Renal cortex interstitium (tissue), 15 donors: ENCODE measurements around the gene TAF6L. TPM values are rescaled to one million over a fixed set of nuclear protein-coding genes. Genes with fewer than 3 reads are reported as not detected.
"Not testable (repeated sequence)": the region's sequence is repeated elsewhere in the genome, so short reads cannot be mapped to it uniquely, and the experiment has no call there.

Experiments
- DNase-seq, 11 donors: peaks; one replicate each; pipeline ENCODE4 v3.0.0-alpha.2; 2013; ENCODE audit warnings: low read depth in 9 of 11, low spot score in 4 of 11; ENCODE audit errors: extremely low read depth in 1 of 11
- long read RNA-seq, 16 experiments: transcript quantifications; one replicate each; lab custom pipeline, GENCODE V29; 2026
- polyA plus RNA-seq, 3 donors: library from polyadenylated mRNA; unstranded; fragments of 120-200 nt; gene quantifications; one replicate each; pipeline ENCODE4 v1.2.1, GENCODE V29; 2013; ENCODE audit not compliant: insufficient read length in 3 of 3

Gene TAF6L, protein sequence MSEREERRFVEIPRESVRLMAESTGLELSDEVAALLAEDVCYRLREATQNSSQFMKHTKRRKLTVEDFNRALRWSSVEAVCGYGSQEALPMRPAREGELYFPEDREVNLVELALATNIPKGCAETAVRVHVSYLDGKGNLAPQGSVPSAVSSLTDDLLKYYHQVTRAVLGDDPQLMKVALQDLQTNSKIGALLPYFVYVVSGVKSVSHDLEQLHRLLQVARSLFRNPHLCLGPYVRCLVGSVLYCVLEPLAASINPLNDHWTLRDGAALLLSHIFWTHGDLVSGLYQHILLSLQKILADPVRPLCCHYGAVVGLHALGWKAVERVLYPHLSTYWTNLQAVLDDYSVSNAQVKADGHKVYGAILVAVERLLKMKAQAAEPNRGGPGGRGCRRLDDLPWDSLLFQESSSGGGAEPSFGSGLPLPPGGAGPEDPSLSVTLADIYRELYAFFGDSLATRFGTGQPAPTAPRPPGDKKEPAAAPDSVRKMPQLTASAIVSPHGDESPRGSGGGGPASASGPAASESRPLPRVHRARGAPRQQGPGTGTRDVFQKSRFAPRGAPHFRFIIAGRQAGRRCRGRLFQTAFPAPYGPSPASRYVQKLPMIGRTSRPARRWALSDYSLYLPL
- polyA plus RNA-seq: 10 to 100 TPM; 27.1 to 38.7 (median 33.1) TPM
- long read RNA-seq, donor 1, partial matches to known transcripts: 0 of 5 reads
- long read RNA-seq, donor 1, other reads (novel, unspliced or antisense): 0 of 5 reads
- long read RNA-seq, donor 2, partial matches to known transcripts: 0 of 8 reads
- long read RNA-seq, donor 2, other reads (novel, unspliced or antisense): 6 of 8 reads
- long read RNA-seq, donor 3, partial matches to known transcripts: 47 of 139 reads
- long read RNA-seq, donor 3, other reads (novel, unspliced or antisense): 88 of 139 reads
- long read RNA-seq, donor 4, transcript TAF6L-201 (11 exons, 2,116 nt): major isoform, 6 of 130 reads
- long read RNA-seq, donor 4, partial matches to known transcripts: 59 of 130 reads
- long read RNA-seq, donor 4, other reads (novel, unspliced or antisense): 64 of 130 reads
- long read RNA-seq, donor 5: 0 reads
- long read RNA-seq, donor 6, partial matches to known transcripts: 15 of 19 reads
- long read RNA-seq, donor 6, other reads (novel, unspliced or antisense): 0 of 19 reads
- long read RNA-seq, donor 7, partial matches to known transcripts: 6 of 8 reads
- long read RNA-seq, donor 7, other reads (novel, unspliced or antisense): 0 of 8 reads
- long read RNA-seq, donor 8, transcript TAF6L-201 (11 exons, 2,116 nt): major isoform, 6 of 152 reads
- long read RNA-seq, donor 8, partial matches to known transcripts: 43 of 152 reads
- long read RNA-seq, donor 8, other reads (novel, unspliced or antisense): 100 of 152 reads
- long read RNA-seq, donor 9, transcript TAF6L-201 (11 exons, 2,116 nt): major isoform, 6 of 7 reads
- long read RNA-seq, donor 9, partial matches to known transcripts: 0 of 7 reads
- long read RNA-seq, donor 9, other reads (novel, unspliced or antisense): 0 of 7 reads
- long read RNA-seq, donor 10, partial matches to known transcripts: 5 of 7 reads
- long read RNA-seq, donor 10, other reads (novel, unspliced or antisense): 0 of 7 reads
- long read RNA-seq, donor 11, partial matches to known transcripts: 32 of 106 reads
- long read RNA-seq, donor 11, other reads (novel, unspliced or antisense): 72 of 106 reads
- long read RNA-seq, donor 12, partial matches to known transcripts: 20 of 22 reads
- long read RNA-seq, donor 12, other reads (novel, unspliced or antisense): 0 of 22 reads
- long read RNA-seq, donor 13: 0 reads
- long read RNA-seq, donor 14, partial matches to known transcripts: 98 of 100 reads
- long read RNA-seq, donor 14, other reads (novel, unspliced or antisense): 0 of 100 reads
- long read RNA-seq, donor 15: 0 reads
- long read RNA-seq, donor 16, transcript TAF6L-201 (11 exons, 2,116 nt): major isoform, 14 of 326 reads
- long read RNA-seq, donor 16, partial matches to known transcripts: 151 of 326 reads
- long read RNA-seq, donor 16, other reads (novel, unspliced or antisense): 157 of 326 reads

DNA sequence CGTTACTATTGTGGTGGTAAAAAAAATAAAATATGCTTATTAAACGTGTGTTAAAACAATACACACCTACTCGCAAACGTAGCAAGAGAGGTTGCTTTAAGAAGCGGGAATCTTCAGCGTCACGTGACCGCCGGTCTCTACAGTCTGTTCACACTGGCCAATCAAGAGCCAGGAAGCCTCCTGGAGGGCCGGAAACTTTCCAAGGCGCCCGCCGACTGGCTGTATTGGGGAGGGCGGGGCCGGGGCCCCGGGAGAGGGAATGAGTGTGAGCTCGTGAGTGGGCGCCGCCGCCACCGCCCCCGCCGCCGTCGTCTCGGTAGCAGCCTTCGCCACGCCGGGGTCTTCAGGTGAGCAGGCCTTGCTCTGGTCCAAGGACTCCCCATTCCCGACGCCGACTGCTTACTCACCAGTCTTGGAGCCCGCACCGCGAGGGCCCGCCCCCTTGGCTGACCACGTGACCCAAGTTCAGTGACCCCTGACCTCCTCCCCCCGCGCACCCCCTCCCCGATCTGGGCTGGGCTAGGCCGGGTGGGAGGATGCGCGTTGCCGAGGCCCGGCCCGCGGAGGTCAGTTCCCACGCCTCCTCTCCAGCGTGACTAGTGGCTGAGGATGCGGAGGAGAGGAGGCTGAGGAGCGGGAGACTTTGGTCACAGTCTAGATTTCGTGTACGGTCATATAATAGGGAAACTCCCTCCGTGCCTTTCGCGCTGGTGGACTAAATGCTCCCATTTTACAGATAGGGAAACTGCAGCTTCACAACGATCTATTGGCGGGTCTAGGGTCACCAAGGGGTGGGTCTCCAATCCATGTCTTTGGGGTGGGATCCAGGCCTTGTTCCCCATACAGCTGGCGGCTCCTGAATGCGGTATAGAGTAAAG, at the start of gene TAF6L:
TSS of gene TAF6L (plus strand) at position 253 of the 878 bp plus-strand sequence. CDS start 4,388 bp downstream, outside the sequence.
- DNase-seq: peak; percentile 87 to 98 (median 94)

DNA sequence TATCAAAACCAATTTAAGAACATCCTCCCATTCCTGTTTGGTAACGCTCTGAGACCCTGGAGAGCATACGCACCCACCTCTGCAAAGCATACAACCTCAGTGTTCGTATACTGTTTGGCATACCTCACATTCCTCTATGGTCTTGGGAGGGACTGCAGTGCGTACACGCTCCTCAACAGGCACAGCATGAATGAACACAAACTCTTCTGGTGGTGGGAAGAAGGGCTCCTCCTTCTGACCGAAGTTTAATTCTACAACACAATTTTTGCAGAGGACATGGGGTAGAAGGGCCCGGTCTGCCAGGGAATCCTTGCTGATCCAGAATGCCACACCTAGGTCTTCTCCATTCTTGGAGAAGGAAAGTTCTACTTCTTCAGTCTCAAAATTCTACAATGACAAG, 49.2 kb upstream of the TAF6L start:
- DNase-seq: no peak

DNA sequence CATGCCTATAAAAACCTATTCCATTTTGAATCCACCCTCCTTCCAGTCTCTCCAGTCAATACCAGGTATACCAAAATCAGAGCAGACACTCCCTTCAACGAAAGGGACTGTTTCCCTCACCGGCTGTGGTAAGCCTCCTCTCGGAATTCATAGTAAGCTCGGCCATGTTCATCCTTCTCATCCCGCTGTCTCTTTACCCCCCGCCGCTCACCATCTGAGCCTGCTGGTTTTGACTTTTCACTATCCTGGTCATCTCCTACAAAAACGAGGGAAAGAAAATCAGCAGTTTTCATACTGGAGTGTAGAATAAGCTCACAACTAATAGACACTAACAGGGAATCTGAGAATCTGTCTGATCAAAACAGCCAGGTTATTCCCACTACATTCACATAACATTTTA, 47.0 kb upstream of the TAF6L start:
- DNase-seq: no peak

DNA sequence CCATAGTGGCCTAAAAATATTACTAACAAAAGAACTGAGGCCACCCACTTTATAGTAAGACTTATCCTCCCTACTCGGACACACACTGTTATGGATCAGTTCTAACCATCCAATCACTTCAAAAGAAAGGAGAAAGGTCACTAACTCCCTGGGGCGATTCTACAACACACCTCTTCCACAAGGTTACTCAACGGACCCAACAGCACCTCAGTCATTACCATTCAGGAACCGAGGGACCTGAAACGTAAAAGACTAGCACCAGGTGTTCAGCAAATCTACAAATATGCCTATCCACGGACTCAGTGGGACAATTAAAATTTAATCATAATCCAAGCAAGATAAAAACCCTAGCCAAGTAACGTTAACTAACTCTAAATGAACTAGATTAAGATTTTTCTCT, 45.5 kb upstream of the TAF6L start:
- no peak for DNase-seq

DNA sequence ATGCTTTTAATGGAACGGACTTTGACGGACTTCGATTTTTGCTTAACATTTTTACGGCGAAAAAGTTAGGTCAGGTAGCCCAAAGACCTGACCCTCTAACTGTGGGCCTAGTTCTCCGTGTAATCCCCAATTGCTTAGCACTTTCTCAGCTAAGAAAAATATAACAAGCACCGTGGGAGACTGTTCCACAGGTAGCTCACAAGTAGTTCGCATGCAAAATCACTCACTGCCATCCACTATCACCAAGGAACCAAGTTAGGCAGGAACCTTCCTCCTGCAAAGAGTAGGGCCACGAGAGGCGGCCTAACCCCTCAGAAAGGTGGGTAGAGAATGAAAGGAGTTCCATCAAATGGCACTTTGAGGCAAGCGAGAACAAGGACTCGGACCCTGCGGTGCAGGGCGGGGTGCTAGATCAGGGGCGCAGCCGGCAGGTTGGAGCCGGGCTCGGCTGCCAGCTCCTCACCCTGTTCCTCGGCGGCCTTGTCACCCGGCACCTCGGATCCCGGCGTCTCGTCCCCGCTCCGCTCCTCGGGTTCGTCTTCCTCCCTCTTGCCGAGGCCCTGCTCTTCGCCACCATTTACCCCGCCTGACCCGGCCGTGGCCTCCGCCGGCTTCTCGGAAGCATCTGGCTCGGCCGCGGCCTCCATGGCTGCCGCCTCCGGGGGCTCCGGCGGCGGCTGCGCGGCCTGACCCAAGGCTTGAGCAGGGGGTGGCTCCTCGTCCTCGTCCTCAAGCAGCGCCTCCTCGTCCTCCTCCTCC, 44.9 kb upstream of the TAF6L start:
- no peak for DNase-seq

DNA sequence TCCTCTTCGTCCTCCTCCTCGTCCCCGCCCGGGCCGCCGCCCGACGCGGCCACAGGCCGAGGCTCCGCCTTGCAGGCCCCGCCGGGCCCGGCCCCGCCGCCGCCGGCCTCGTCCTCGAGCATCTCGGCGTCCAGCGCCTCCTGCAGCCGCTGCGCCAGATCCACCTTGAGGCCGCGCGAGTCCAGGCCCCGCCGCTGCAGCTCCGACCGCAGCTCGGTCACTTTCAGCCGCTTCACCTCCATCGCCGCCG, 44.4 kb upstream of the TAF6L start:
- DNase-seq: no peak

DNA sequence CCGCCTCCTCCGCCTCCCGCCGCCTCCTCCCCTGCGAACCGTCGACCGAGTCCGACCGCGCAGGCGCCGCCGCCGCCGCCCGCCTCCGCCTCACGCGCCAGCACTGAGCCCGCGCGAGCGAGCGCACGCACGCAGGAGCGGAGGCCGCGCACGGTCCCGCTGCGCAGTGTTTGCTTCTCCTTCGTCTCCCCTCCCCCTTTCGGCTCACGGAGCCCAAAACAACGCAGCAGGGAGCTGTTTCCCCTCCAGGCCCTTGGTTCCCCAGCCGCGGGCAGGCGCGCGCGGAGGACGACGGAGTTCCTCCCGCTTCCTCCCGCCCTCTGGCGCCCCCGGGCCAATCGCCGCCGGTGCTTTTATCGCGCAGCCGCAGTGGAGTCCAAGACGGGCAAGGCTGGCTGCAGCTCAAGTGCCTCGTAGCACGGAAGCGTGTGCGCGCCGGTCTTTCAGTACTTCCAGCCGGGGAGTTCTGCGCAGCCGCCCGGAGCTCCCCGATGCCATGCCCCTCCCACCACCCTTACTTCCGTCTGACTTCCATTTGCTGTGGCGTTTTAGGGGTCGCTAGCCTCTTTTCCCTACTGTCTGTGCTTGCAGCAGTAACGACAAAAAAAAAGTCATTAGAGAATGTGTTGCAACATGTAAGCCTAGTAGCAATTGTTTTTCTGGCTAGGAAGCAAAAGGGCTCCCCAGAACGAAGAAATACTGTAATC, 43.9 kb upstream of the TAF6L start, which contains the start of gene HNRNPUL2:
TSS of gene HNRNPUL2 (minus strand) at position 293 of the 707 bp plus-strand sequence. CDS start 301 bp downstream, outside the sequence.
- DNase-seq: peak; percentile 95 to 99 (median 98)

DNA sequence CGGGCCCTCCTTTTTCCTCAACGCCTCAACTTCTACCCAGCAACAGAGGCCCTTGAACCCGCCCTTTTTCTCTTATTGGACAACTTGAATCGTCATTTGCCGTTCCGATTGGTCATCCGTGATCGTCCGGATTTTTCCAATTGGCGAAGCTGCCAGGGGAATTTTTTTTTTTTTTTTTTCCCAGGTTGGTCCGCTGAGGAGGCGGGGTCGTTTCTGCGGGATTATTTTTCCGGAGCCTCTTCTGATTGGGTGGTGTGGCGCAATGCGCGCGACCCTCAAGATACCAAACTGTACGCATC, 43.4 kb upstream of the TAF6L start:
- peak in 9 of 11 donors; percentile 90 to 98 (median 96) for DNase-seq

DNA sequence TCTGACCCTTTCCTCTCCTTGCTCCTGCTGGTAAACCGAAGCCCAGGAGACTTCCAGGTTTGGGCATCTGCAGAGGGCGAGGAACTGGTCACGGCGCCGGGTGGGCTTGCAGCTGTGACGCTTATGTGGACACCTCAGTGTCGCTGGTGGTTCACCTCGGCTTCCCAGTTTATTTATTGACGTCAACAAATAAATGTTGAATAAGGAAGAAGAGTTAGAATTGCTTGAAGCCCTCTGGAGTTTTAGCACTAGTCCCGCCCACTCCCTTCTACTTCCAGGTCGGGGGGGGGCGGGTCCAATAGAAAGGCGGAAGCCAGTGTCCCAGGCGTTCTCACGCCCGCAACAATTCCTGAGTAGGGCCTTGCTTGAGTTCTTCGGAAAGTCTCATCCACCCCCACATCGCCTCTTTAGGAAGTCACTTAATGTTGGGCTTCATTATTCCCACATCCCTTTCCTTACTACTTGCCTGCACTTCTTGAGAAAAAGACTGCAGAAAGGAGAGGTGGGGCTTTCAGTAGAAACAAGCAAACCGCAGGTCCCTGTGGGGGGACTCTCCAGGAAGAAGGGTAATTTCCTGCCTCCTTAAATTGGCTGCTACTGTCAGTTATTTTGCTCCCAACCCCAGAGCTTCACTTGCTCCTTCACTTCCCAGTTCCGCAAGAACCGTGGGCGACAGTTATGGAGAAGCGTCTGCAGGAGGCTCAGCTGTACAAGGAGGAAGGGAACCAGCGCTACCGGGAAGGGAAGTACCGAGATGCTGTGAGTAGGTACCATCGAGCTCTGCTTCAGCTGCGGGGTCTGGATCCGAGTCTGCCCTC, 42.8 kb upstream of the TAF6L start, which contains the start of gene TTC9C:
TSS of gene TTC9C (plus strand) at position 316 of the 818 bp plus-strand sequence. CDS start at position 679, 363 bp downstream.
- peak in 9 of 11 donors; percentile 71 to 88 (median 79) for DNase-seq

DNA sequence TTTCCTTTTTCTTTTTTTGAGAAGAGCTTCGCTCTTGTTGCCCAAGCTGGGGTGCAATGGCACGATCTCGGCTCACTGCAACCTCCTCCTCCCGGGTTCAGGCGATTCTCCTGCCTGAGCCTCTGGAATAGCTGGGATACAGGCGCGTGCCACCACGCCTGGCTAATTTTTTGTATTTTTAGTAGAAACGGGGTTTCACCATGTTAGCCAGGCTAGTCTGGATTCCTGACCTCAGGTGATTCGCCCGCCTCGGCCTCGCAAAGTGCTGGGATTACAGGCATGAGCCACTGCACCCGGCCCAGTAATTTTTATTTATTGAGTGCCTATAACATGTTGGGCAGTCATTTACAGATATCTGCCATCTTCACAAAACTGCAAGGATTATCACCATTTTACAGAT, 41.1 kb upstream of the TAF6L start:
- DNase-seq: not testable (repeated sequence)

DNA sequence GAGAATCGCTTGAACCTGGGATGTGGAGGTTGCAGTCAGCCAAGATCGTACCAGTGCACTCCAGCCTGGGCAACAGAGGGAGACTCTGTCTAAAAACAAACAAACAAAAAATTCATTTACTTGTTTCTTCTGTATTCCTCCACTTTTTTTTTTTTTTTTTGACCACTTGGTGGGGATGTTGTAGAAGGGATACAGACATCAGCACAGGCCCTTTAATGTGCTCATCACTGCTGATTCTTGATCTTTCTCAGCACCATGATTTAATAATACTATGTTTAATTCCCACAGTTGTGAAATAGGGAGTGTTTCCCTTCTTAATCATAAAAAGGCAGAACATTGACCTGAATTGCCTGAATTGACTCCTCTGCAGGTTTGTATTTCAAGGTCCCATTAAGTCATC, 38.4 kb upstream of the TAF6L start:
- no peak for DNase-seq

DNA sequence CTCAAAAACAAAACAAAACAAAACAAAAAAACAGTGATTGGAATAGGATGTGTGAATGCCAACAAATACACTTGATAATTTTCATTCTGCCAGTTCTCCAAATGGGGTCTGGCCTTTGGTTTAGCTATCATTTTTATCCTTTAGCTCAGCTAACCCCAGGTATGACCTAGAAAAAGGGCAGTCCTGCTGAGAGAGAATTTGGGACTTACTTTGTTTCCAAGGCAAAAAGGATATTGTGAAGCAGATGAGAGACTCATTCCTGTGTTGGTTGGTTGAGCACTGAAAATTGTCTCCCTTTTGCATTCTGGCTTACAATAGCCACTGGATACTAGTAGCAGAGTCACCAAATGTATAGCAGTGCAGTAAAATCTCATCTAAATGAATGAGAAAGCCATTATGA, 34.0 kb upstream of the TAF6L start:
- DNase-seq: no peak

DNA sequence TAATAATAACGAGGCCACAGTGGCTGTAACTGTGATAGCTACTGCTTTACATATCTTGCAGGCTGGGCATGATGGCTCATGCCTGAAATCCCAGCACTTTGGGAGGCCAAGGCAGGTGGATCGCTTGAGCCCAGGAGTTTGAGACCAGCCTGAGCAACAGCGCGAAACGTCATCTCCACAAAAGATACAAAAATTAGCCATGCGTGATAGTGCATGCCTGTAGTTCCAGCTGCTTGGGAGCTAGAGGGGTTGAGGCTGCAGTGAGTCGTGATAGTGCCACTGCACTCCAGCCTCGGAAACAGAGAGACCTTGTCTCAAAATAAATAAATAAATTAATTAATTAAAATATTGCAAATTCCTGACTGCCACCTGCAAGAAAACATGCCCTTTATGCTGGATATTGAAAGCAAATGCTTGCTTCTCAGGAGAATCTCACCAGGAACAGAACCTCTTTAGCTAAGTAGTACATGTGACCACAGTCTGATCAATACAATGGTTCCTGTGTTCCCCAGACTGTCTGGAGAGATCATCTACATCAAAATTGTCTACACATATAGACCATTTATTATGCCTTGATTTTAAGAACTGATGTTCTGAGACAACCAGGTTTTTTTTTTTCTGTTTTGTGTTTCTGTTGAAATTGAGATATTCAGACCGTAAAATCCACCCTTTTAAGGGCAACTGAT, 23.6 kb upstream of the TAF6L start:
- no peak for DNase-seq

DNA sequence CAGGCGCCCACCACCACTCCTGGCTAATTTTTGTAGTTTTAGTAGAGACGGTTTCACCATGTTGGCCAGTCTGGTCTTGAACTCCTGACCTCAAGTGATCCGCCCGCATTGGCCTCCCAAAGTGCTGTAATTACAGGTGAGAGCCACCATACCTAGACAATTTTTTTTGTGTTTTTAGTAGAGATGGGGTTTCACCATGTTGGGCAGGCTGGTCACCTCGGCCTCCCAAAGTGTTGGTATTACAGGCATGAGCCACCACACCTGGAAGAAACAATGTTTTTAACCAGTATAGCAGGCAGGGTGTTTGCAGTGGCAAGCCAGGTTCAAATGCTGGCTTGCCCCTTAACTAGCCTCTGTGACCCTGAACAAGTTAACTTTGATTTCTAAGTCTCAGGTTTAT, 21.3 kb upstream of the TAF6L start:
- not testable (repeated sequence) for DNase-seq
